GM12892 (cell line): ENCODE data around the gene CRYBA4.

Experiments used
- POLR2A ChIP-seq: IDR thresholded peaks from 2 replicates; pipeline ENCODE4 v1.6.1; 2011; ENCODE audit warnings: low read depth, low read length, control low read depth
- POLR2AphosphoS5 ChIP-seq: IDR thresholded peaks from 2 replicates; pipeline ENCODE4 v1.6.1; 2011; ENCODE audit warnings: low read depth, low read length, control low read depth
- TAF1 ChIP-seq: IDR thresholded peaks from 2 replicates; pipeline ENCODE4 v1.6.1; 2011; ENCODE audit warnings: low read depth, mild to moderate bottlenecking, control low read depth, low read length, borderline replicate concordance

DNA sequence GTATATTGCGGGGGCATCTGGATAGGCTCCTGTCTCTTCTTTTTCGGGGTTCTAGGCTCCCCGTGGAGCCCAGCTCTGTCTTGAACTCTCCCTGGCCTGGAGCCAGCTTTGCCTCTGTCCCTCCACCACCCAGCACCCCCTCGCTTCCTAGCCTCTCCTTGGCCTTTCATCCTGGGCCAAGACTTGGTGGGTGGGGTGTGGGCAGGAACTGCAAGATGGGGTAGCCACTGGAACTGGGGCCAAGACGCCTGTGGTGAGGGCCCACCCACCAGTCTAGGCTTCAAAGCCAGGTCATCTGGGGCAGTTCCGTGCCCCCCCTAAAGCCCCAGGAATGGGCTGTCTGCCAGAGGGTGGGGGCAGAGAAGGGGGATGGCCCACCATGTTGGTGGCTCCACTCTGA lies 2.3 kb upstream of the CRYBA4 start:
- TF ChIP-seq POLR2AphosphoS5 (no peak), POLR2A (no peak), TAF1 (no peak)
